Measurements from ENCODE around the gene CREB5. TPM values are rescaled to one million over a fixed set of nuclear protein-coding genes. Genes with fewer than 3 reads are reported as not detected.

The CREB5 gene
- total RNA-seq, 1 donor from 2014 or later, result 52.2 TPM

- Histone ChIP-seq H3K36me3 (ENCODE audit: control insufficient read depth in 3 of 3, insufficient read depth in 3 of 3, low read length in 3 of 3) (no peaks in the 10 kb centered on the region), H3K27me3 (ENCODE audit: control insufficient read depth in 3 of 3, insufficient read depth in 3 of 3, low read length in 3 of 3) (no peaks in the 10 kb centered on the region), H3K9me3 (ENCODE audit: control insufficient read depth in 3 of 3, low read length in 3 of 3) (no peaks in the 10 kb centered on the region), H3K4me3 (ENCODE audit: low read length in 3 of 3) (no peak overlapping the region), H3K9ac (ENCODE audit: low read depth in 1 of 3, low read length in 3 of 3) (no peak overlapping the region), H3K27ac (ENCODE audit: low read depth, low read length) (no peak overlapping the region), H3K4me1 (ENCODE audit: control insufficient read depth in 3 of 3, insufficient read depth in 3 of 3, low read length in 3 of 3) (no peaks in the 10 kb centered on the region)
Measured at GRCh38 chr7:28564755-28565374, 152.5 kb downstream of the CREB5 start.

GRCh38 chr7:28565980-28566379 is 153.7 kb downstream of the CREB5 start:
- no peaks in the 10 kb centered on the region for H3K9me3 ChIP-seq (ENCODE audit: control insufficient read depth in 3 of 3, low read length in 3 of 3)
- no peak overlapping the region for H3K9ac ChIP-seq (ENCODE audit: low read depth in 1 of 3, low read length in 3 of 3)
- H3K36me3 ChIP-seq (ENCODE audit: control insufficient read depth in 3 of 3, insufficient read depth in 3 of 3, low read length in 3 of 3), result no peaks in the 10 kb centered on the region
- no peaks in the 10 kb centered on the region for H3K27me3 ChIP-seq (ENCODE audit: control insufficient read depth in 3 of 3, insufficient read depth in 3 of 3, low read length in 3 of 3)
- H3K4me1 ChIP-seq (ENCODE audit: control insufficient read depth in 3 of 3, insufficient read depth in 3 of 3, low read length in 3 of 3), result no peaks in the 10 kb centered on the region
- H3K27ac ChIP-seq (ENCODE audit: low read depth, low read length), result no peak overlapping the region
- H3K4me3 ChIP-seq (ENCODE audit: low read length in 3 of 3), result no peak overlapping the region

- Histone ChIP-seq H3K4me3 (ENCODE audit: low read length in 3 of 3) (no peak overlapping the region), H3K27ac (ENCODE audit: low read depth, low read length) (no peak overlapping the region), H3K4me1 (ENCODE audit: control insufficient read depth in 3 of 3, insufficient read depth in 3 of 3, low read length in 3 of 3) (peaks cover 0 to 7% (median 3%) of the 10 kb centered on the region in 3 donors), H3K9ac (ENCODE audit: low read depth in 1 of 3, low read length in 3 of 3) (no peak overlapping the region), H3K36me3 (ENCODE audit: control insufficient read depth in 3 of 3, insufficient read depth in 3 of 3, low read length in 3 of 3) (no peaks in the 10 kb centered on the region), H3K27me3 (ENCODE audit: control insufficient read depth in 3 of 3, insufficient read depth in 3 of 3, low read length in 3 of 3) (no peaks in the 10 kb centered on the region), H3K9me3 (ENCODE audit: control insufficient read depth in 3 of 3, low read length in 3 of 3) (no peaks in the 10 kb centered on the region)
Measured at GRCh38 chr7:28570113-28570969, 158.0 kb downstream of the CREB5 start.

- no peaks in the 10 kb centered on the region for H3K36me3 ChIP-seq (ENCODE audit: control insufficient read depth in 3 of 3, insufficient read depth in 3 of 3, low read length in 3 of 3)
Measured at GRCh38 chr7:28570970-28571288, 158.6 kb downstream of the CREB5 start.

GRCh38 chr7:28571405-28571804 is 159.1 kb downstream of the CREB5 start:
- H3K27ac ChIP-seq (ENCODE audit: low read depth, low read length), result no peak overlapping the region
- no peak overlapping the region for H3K4me3 ChIP-seq (ENCODE audit: low read length in 3 of 3)
- no peaks in the 10 kb centered on the region for H3K9me3 ChIP-seq (ENCODE audit: control insufficient read depth in 3 of 3, low read length in 3 of 3)
- H3K27me3 ChIP-seq (ENCODE audit: control insufficient read depth in 3 of 3, insufficient read depth in 3 of 3, low read length in 3 of 3), result no peaks in the 10 kb centered on the region
- H3K36me3 ChIP-seq (ENCODE audit: control insufficient read depth in 3 of 3, insufficient read depth in 3 of 3, low read length in 3 of 3), result no peaks in the 10 kb centered on the region
- H3K9ac ChIP-seq (ENCODE audit: low read depth in 1 of 3, low read length in 3 of 3), result no peak overlapping the region
- H3K4me1 ChIP-seq (ENCODE audit: control insufficient read depth in 3 of 3, insufficient read depth in 3 of 3, low read length in 3 of 3), result peaks cover 0 to 7% (median 3%) of the 10 kb centered on the region in 3 donors

More at GRCh38 chr7:28570970-28571288, 158.6 kb downstream of the CREB5 start:
- Histone ChIP-seq H3K4me1 (ENCODE audit: control insufficient read depth in 3 of 3, insufficient read depth in 3 of 3, low read length in 3 of 3) (peaks cover 0 to 7% (median 3%) of the 10 kb centered on the region in 3 donors), H3K9ac (ENCODE audit: low read depth in 1 of 3, low read length in 3 of 3) (no peak overlapping the region), H3K9me3 (ENCODE audit: control insufficient read depth in 3 of 3, low read length in 3 of 3) (no peaks in the 10 kb centered on the region), H3K27me3 (ENCODE audit: control insufficient read depth in 3 of 3, insufficient read depth in 3 of 3, low read length in 3 of 3) (no peaks in the 10 kb centered on the region), H3K4me3 (ENCODE audit: low read length in 3 of 3) (no peak overlapping the region), H3K27ac (ENCODE audit: low read depth, low read length) (no peak overlapping the region)

- no peak overlapping the region for H3K27ac ChIP-seq (ENCODE audit: low read depth, low read length)
Measured at GRCh38 chr7:28572321-28573058, 160.2 kb downstream of the CREB5 start.

GRCh38 chr7:28573059-28573553 is 160.8 kb downstream of the CREB5 start:
- Histone ChIP-seq H3K36me3 (ENCODE audit: control insufficient read depth in 3 of 3, insufficient read depth in 3 of 3, low read length in 3 of 3) (no peaks in the 10 kb centered on the region), H3K9me3 (ENCODE audit: control insufficient read depth in 3 of 3, low read length in 3 of 3) (no peaks in the 10 kb centered on the region), H3K27ac (ENCODE audit: low read depth, low read length) (no peak overlapping the region), H3K27me3 (ENCODE audit: control insufficient read depth in 3 of 3, insufficient read depth in 3 of 3, low read length in 3 of 3) (no peaks in the 10 kb centered on the region), H3K9ac (ENCODE audit: low read depth in 1 of 3, low read length in 3 of 3) (no peak overlapping the region), H3K4me3 (ENCODE audit: low read length in 3 of 3) (no peak overlapping the region), H3K4me1 (ENCODE audit: control insufficient read depth in 3 of 3, insufficient read depth in 3 of 3, low read length in 3 of 3) (peaks cover 0 to 7% (median 3%) of the 10 kb centered on the region in 3 donors)

More at GRCh38 chr7:28572321-28573058, 160.2 kb downstream of the CREB5 start:
- H3K4me3 ChIP-seq (ENCODE audit: low read length in 3 of 3), result no peak overlapping the region
- H3K36me3 ChIP-seq (ENCODE audit: control insufficient read depth in 3 of 3, insufficient read depth in 3 of 3, low read length in 3 of 3), result no peaks in the 10 kb centered on the region
- H3K4me1 ChIP-seq (ENCODE audit: control insufficient read depth in 3 of 3, insufficient read depth in 3 of 3, low read length in 3 of 3), result peaks cover 0 to 7% (median 3%) of the 10 kb centered on the region in 3 donors
- no peaks in the 10 kb centered on the region for H3K9me3 ChIP-seq (ENCODE audit: control insufficient read depth in 3 of 3, low read length in 3 of 3)
- no peak overlapping the region for H3K9ac ChIP-seq (ENCODE audit: low read depth in 1 of 3, low read length in 3 of 3)
- no peaks in the 10 kb centered on the region for H3K27me3 ChIP-seq (ENCODE audit: control insufficient read depth in 3 of 3, insufficient read depth in 3 of 3, low read length in 3 of 3)

- Histone ChIP-seq H3K4me3 (ENCODE audit: low read length in 3 of 3) (no peak overlapping the region), H3K27ac (ENCODE audit: low read depth, low read length) (no peak overlapping the region), H3K9me3 (ENCODE audit: control insufficient read depth in 3 of 3, low read length in 3 of 3) (no peaks in the 10 kb centered on the region), H3K36me3 (ENCODE audit: control insufficient read depth in 3 of 3, insufficient read depth in 3 of 3, low read length in 3 of 3) (no peaks in the 10 kb centered on the region), H3K27me3 (ENCODE audit: control insufficient read depth in 3 of 3, insufficient read depth in 3 of 3, low read length in 3 of 3) (no peaks in the 10 kb centered on the region), H3K4me1 (ENCODE audit: control insufficient read depth in 3 of 3, insufficient read depth in 3 of 3, low read length in 3 of 3) (peaks cover 0 to 7% (median 3%) of the 10 kb centered on the region in 3 donors), H3K9ac (ENCODE audit: low read depth in 1 of 3, low read length in 3 of 3) (no peak overlapping the region)
Measured at GRCh38 chr7:28573651-28574301, 161.5 kb downstream of the CREB5 start.

GRCh38 chr7:28575241-28575643 is 162.9 kb downstream of the CREB5 start:
- no peaks in the 10 kb centered on the region for H3K9me3 ChIP-seq (ENCODE audit: control insufficient read depth in 3 of 3, low read length in 3 of 3)

More at GRCh38 chr7:28575241-28575643, 162.9 kb downstream of the CREB5 start:
- peaks cover 0 to 7% (median 3%) of the 10 kb centered on the region in 3 donors for H3K4me1 ChIP-seq (ENCODE audit: control insufficient read depth in 3 of 3, insufficient read depth in 3 of 3, low read length in 3 of 3)
- no peak overlapping the region for H3K9ac ChIP-seq (ENCODE audit: low read depth in 1 of 3, low read length in 3 of 3)
- H3K36me3 ChIP-seq (ENCODE audit: control insufficient read depth in 3 of 3, insufficient read depth in 3 of 3, low read length in 3 of 3), result no peaks in the 10 kb centered on the region
- H3K4me3 ChIP-seq (ENCODE audit: low read length in 3 of 3), result no peak overlapping the region
- no peak overlapping the region for H3K27ac ChIP-seq (ENCODE audit: low read depth, low read length)
- H3K27me3 ChIP-seq (ENCODE audit: control insufficient read depth in 3 of 3, insufficient read depth in 3 of 3, low read length in 3 of 3), result no peaks in the 10 kb centered on the region
